A673 (cell line): ENCODE data around the gene WDR43. TPM values are rescaled to one million over a fixed set of nuclear protein-coding genes. Genes with fewer than 3 reads are reported as not detected.

Source experiments
- BruUV-seq: library from RNA; stranded (reverse); fragments of 400-500 nt; replicated peaks from 2 replicates; lab custom pipeline; 2021; lab: Mats Ljungman, UMichigan
- CTCF ChIA-PET: fragments of 300-600 bp; sonication (Branson Sonifier 250); formaldehyde crosslinking; loops from one replicate; lab custom pipeline; 2022; ENCODE audit warnings: antibody characterized with exemption; lab: Charles Lee
- POLR2A ChIA-PET: fragments of 300-600 bp; sonication (Branson Sonifier 250); formaldehyde crosslinking; loops from one replicate; lab custom pipeline; 2022; ENCODE audit warnings: antibody characterized with exemption; ENCODE audit not compliant: low non-redundant PET; lab: Charles Lee
- DNase-seq: peaks from one replicate; pipeline ENCODE4 v3.0.0-alpha.2; 2015; ENCODE audit warnings: low spot score
- H3K27ac ChIP-seq: fragments of 200-600 bp; sonication (generic); 2 replicates; pipeline ENCODE4 v1.5.1; 2016; ENCODE audit warnings: mixed run types, low read depth, mild to moderate bottlenecking, mixed read lengths, antibody characterized with exemption, low read length; ENCODE audit not compliant: poor library complexity, severe bottlenecking
- H3K27me3 ChIP-seq: fragments of 200-600 bp; sonication (generic); replicated peaks from 2 replicates; pipeline ENCODE4 v1.6.1; 2017; ENCODE audit warnings: mixed run types, low read depth, mild to moderate bottlenecking, mixed read lengths, antibody characterized with exemption, low read length; ENCODE audit not compliant: insufficient read depth, poor library complexity
- H3K36me3 ChIP-seq: fragments of 200-600 bp; sonication (generic); 2 replicates; pipeline ENCODE4 v1.6.1; 2016; ENCODE audit warnings: mixed run types, mild to moderate bottlenecking, mixed read lengths, antibody characterized with exemption, low read length; ENCODE audit not compliant: insufficient read depth, poor library complexity, severe bottlenecking
- H3K4me1 ChIP-seq: fragments of 200-600 bp; sonication (generic); 2 replicates; pipeline ENCODE4 v1.6.1; 2017; ENCODE audit warnings: mixed run types, mild to moderate bottlenecking, mixed read lengths, antibody characterized with exemption, low read length; ENCODE audit not compliant: insufficient read depth, poor library complexity, severe bottlenecking
- H3K4me3 ChIP-seq: fragments of 200-600 bp; sonication (generic); 2 replicates; pipeline ENCODE4 v1.5.1; 2016; ENCODE audit warnings: low read depth, mixed run types, mild to moderate bottlenecking, mixed read lengths, low read length; ENCODE audit not compliant: poor library complexity, severe bottlenecking
- H3K9me3 ChIP-seq: fragments of 200-600 bp; sonication (generic); 2 replicates; pipeline ENCODE4 v1.6.1; 2016; ENCODE audit warnings: mixed run types, low read depth, mild to moderate bottlenecking, mixed read lengths, antibody characterized with exemption, low read length; ENCODE audit not compliant: poor library complexity, severe bottlenecking
- EZH2 ChIP-seq: fragments of 200-600 bp; sonication (generic); IDR thresholded peaks from 2 replicates; pipeline ENCODE4 v1.6.1; 2017; ENCODE audit warnings: borderline replicate concordance, low read depth, mild to moderate bottlenecking, mixed read lengths, antibody characterized with exemption, low read length; ENCODE audit not compliant: poor library complexity, severe bottlenecking
- intact Hi-C: fragments of 100-400 bp; cut with micrococcal nuclease; formaldehyde crosslinking; loops from one replicate; pipeline ENCODE4 v1.10.0; 2022; ENCODE audit not compliant: unreplicated experiment
- total RNA-seq: library from RNA; stranded (reverse); gene quantifications from 2 replicates; pipeline ENCODE4 v1.2.3, GENCODE V29; 2021
- TF ChIP-seq, protein P1 (sequence below): fragments of 300-800, 200-600 bp; sonication (generic); conservative IDR thresholded peaks from 2 replicates; pipeline ENCODE4 v1.5.1; 2017; ENCODE audit warnings: low read depth, mild to moderate bottlenecking, antibody characterized with exemption, low read length, moderate library complexity, mixed read lengths

Gene WDR43
- total RNA-seq, 1 experiment from 2014 or later = 145 TPM

DNA sequence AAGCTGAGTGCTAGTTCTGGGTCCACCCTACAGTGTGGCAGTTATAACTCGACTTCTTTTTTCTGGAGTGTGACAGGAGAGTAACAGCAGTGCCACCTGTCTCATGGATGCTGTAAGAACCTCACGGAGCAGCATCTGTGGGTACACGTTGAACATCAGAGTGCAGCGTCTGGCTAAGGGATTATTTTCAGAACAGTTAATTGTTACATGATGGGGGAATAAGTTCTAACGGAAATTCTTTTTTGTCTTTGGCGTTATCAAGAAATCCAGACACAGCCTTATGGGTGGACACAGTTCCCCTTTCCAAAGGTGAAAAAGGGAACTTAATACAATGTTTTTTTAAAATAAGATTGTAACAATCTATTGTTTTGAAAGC, 58.4 kb downstream of the WDR43 start:
- Histone ChIP-seq H3K4me3 (no peak overlapping the region), H3K27me3 (no peaks in the 10 kb centered on the region), H3K9me3 (peaks cover 11% of the 10 kb centered on the region), H3K4me1 (peaks cover 12% of the 10 kb centered on the region), H3K36me3 (peaks cover 18% of the 10 kb centered on the region), H3K27ac (no peak overlapping the region)
- no peak for DNase-seq
- ChIA-PET CTCF (no interaction called here), POLR2A (no interaction called here)
- TF ChIP-seq EZH2 = no peak
- TF ChIP-seq, protein P1, sequence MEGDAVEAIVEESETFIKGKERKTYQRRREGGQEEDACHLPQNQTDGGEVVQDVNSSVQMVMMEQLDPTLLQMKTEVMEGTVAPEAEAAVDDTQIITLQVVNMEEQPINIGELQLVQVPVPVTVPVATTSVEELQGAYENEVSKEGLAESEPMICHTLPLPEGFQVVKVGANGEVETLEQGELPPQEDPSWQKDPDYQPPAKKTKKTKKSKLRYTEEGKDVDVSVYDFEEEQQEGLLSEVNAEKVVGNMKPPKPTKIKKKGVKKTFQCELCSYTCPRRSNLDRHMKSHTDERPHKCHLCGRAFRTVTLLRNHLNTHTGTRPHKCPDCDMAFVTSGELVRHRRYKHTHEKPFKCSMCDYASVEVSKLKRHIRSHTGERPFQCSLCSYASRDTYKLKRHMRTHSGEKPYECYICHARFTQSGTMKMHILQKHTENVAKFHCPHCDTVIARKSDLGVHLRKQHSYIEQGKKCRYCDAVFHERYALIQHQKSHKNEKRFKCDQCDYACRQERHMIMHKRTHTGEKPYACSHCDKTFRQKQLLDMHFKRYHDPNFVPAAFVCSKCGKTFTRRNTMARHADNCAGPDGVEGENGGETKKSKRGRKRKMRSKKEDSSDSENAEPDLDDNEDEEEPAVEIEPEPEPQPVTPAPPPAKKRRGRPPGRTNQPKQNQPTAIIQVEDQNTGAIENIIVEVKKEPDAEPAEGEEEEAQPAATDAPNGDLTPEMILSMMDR = peak; percentile 24; the same call in 1 of the 2 replicates
- BruUV-seq = no TSS peak
- intact Hi-C loops = no loop called here

DNA sequence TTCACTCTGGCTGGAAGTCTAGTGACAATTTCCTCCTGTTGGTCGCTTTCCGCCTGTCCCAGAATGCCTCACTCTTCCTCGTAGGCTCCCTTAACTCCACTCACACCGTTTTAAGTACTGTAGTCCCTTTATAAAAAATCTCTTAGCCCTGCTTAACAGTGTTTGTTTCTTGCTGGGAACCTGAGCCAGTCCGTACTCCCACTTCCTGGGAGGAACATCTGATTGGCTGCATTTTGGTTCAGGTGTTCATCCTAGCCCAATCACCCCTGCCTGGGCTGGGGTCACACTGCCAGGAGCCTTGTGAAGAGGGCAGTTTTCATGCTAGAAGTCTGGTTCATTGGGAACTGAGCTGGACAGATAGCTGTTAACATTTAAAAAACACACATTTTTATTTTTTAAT, 61.0 kb downstream of the WDR43 start:
- H3K27me3 ChIP-seq = no peaks in the 10 kb centered on the region
- intact Hi-C loops = loop anchor here (5.0 kb wide), 3 partner anchors 133 to 1752 kb away; no protein-coding TSS in a partner anchor
- POLR2A ChIA-PET = interaction anchor here (0.6 kb wide), 1 partner anchor 35 kb away, joined by 3 read pairs; no protein-coding TSS in a partner anchor
- no peak for DNase-seq
- TF ChIP-seq, protein P1 = no peak
- no peak for TF ChIP-seq EZH2
- CTCF ChIA-PET = no interaction called here
- no TSS peak for BruUV-seq
- H3K4me3 ChIP-seq = no peak overlapping the region
- H3K4me1 ChIP-seq = peaks cover 12% of the 10 kb centered on the region
- H3K9me3 ChIP-seq = no peaks in the 10 kb centered on the region
- H3K27ac ChIP-seq = no peak overlapping the region
- no peaks in the 10 kb centered on the region for H3K36me3 ChIP-seq

DNA sequence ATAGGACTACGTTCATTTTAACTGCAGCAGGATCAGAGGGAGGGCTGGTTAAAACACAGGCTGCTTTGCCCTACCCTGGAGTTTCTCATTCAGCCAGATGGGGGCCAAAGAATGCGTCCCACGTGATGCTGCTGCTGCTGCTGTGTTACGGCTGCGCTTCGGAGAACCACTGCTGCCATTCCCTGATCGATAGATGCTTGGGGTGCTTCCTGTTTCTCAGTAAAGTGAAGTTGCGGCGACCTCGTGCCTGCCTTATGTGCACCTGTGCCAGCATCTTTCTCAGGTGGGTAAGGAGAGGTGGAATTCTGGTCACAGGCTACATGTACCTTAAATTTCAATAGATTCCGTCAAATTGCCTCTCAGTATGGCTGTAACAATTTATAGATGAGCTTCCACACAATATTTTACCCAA, 62.0 kb downstream of the WDR43 start:
- no peak overlapping the region for H3K27ac ChIP-seq
- H3K9me3 ChIP-seq = no peaks in the 10 kb centered on the region
- CTCF ChIA-PET = no interaction called here
- H3K27me3 ChIP-seq = no peaks in the 10 kb centered on the region
- POLR2A ChIA-PET = interaction anchor here (0.6 kb wide), 1 partner anchor 36 kb away, joined by 3 read pairs; no protein-coding TSS in a partner anchor
- no TSS peak for BruUV-seq
- peaks cover 12% of the 10 kb centered on the region for H3K4me1 ChIP-seq
- no peaks in the 10 kb centered on the region for H3K36me3 ChIP-seq
- H3K4me3 ChIP-seq = no peak overlapping the region
- intact Hi-C loops = loop anchor here (5.0 kb wide), 3 partner anchors 134 to 1751 kb away; no protein-coding TSS in a partner anchor
- TF ChIP-seq, protein P1 = peak; percentile 30; the same call in 1 of the 2 replicates
- no peak for TF ChIP-seq EZH2
- DNase-seq = peak; percentile 47
